Retinal pigment epithelial cell (primary cell): Measurements from ENCODE around the gene LMBR1.
"Not testable (repeated sequence)": the region's sequence is repeated elsewhere in the genome, so short reads cannot be mapped to it uniquely, and the experiment has no call there.

Experiments
- DNase-seq: peaks from one replicate; pipeline ENCODE4 v3.0.0-alpha.2; 2010; ENCODE audit warnings: low read depth
- H3K4me3 ChIP-seq: 2 replicates; pipeline ENCODE4 v1.5.1; 2011; ENCODE audit warnings: mild to moderate bottlenecking, low read length, control low read depth, moderate library complexity
- CTCF ChIP-seq: conservative IDR thresholded peaks from 2 replicates; pipeline ENCODE4 v1.5.1; 2011; ENCODE audit warnings: low read depth, low read length, control low read depth, inconsistent platforms

Gene LMBR1

GRCh38 chr7:156932006-156932405, 39.0 kb upstream of the LMBR1 start:
- DNase-seq, result no peak
- no peak for TF ChIP-seq CTCF

GRCh38 chr7:156929789-156930539, 37.0 kb upstream of the LMBR1 start:
- DNase-seq, result no peak
- no peak for TF ChIP-seq CTCF
- H3K4me3 ChIP-seq, result no peak overlapping the region

More at GRCh38 chr7:156932006-156932405, 39.0 kb upstream of the LMBR1 start:
- H3K4me3 ChIP-seq, result no peak overlapping the region

- H3K4me3 ChIP-seq, result no peak overlapping the region
- DNase-seq, result no peak
- TF ChIP-seq CTCF, result no peak
Observed at GRCh38 chr7:156928406-156928747, 35.4 kb upstream of the LMBR1 start.

GRCh38 chr7:156927571-156928405, 34.8 kb upstream of the LMBR1 start:
- TF ChIP-seq CTCF, result no peak
- no peak overlapping the region for H3K4me3 ChIP-seq
- no peak for DNase-seq

GRCh38 chr7:156925821-156926220, 32.8 kb upstream of the LMBR1 start:
- H3K4me3 ChIP-seq, DNase-seq: not testable (repeated sequence)

- DNase-seq, H3K4me3 ChIP-seq: not testable (repeated sequence)
Observed at GRCh38 chr7:156922304-156922703, 29.3 kb upstream of the LMBR1 start.

GRCh38 chr7:156920487-156921373, 27.7 kb upstream of the LMBR1 start:
- not testable (repeated sequence) for DNase-seq, H3K4me3 ChIP-seq

- no peak overlapping the region for H3K4me3 ChIP-seq
- no peak for DNase-seq
- no peak for TF ChIP-seq CTCF
Observed at GRCh38 chr7:156920076-156920475, 27.1 kb upstream of the LMBR1 start.
